Right lobe of liver (tissue), 6 donors: ENCODE results near the gene ROM1. TPM values are rescaled to one million over a fixed set of nuclear protein-coding genes. Genes with fewer than 3 reads are reported as not detected.
A peak's percentile ranks its signal among the peaks of the same experiment; 100 is the strongest.
"Not testable (repeated sequence)": the region's sequence is repeated elsewhere in the genome, so short reads cannot be mapped to it uniquely, and the experiment has no call there.

ENCODE experiments used
- ATAC-seq, 4 donors: fragments of 200-7000 bp; cut with Tn5 transposase; one replicate each; pipeline ENCODE4 v1.9.1; 2020; ENCODE audit warnings: mild to moderate bottlenecking in 4 of 4, moderate library complexity in 4 of 4
- DNase-seq, 3 donors: peaks; one replicate each; pipeline ENCODE4 v3.0.0-alpha.2; 2020
- H3K27ac ChIP-seq, 3 donors: fragments of 200-600 bp; one replicate each; pipeline ENCODE4 v1.8.0; 2022
- H3K27me3 ChIP-seq, 2 donors: fragments of 200-600 bp; one replicate each; pipeline ENCODE4 v1.8.0; 2022
- H3K36me3 ChIP-seq, 4 donors: fragments of 200-600 bp; sonication (generic) in 1 of 4; one replicate each; pipeline versions ENCODE4 v1.5.1 to v1.8.0; 2017 to 2022; ENCODE audit warnings: control low read depth in 1 of 4
- H3K4me1 ChIP-seq, 4 donors: fragments of 200-600 bp; sonication (generic) in 1 of 4; one replicate each; pipeline versions ENCODE4 v1.5.1 to v1.8.0; 2017 to 2022; ENCODE audit warnings: control low read depth in 1 of 4
- H3K4me3 ChIP-seq, 3 donors: fragments of 200-600 bp; one replicate each; pipeline ENCODE4 v1.8.0; 2022
- H3K9me3 ChIP-seq, 4 donors: fragments of 200-600 bp; sonication (generic) in 1 of 4; one replicate each; pipeline versions ENCODE4 v1.5.1 to v1.8.0; 2017 to 2022; ENCODE audit warnings: control low read depth in 1 of 4
- CTCF ChIP-seq, 4 donors: fragments of 200-600 bp in 3 of 4; fragments of 450-650 bp in 1 of 4; IDR thresholded peaks; one replicate each; pipeline versions ENCODE4 v1.5.1 to v1.8.0; 2016 to 2022; ENCODE audit warnings: antibody characterized with exemption in 4 of 4, mild to moderate bottlenecking in 2 of 4
- POLR2A ChIP-seq: fragments of 450-650 bp; IDR thresholded peaks from one replicate; pipeline ENCODE4 v1.6.1; 2017; ENCODE audit warnings: antibody characterized with exemption, mild to moderate bottlenecking
- WGBS: methylation state at CpG from one replicate; pipeline ENCODE4 v1.1.6; 2018; ENCODE audit warnings: low coverage, low lambda C conversion rate; ENCODE audit not compliant: insufficient coverage; ENCODE audit errors: missing lambda C conversion rate; 5-methylcytosine and 5-hydroxymethylcytosine counted together
- intact Hi-C, 2 donors: fragments of 100-400 bp; cut with DNase I; formaldehyde crosslinking; loops; one replicate each; pipeline versions ENCODE4 v1.11.2 to v1.14.1; 2022
- total RNA-seq, 6 experiments: library from RNA; depleted of rRNA in 2 of 6; stranded (reverse); fragments of >200 nt in 2 of 6; fragmentation: NEBNext Ultra II Directional in 3 of 6; extraction: Animal tissue kit (Norgen Biotek cat#: 25700) in 3 of 6; gene quantifications; one replicate each; pipeline versions ENCODE4 v1.1.0 to v1.2.4, GENCODE V29; 2016 to 2023
- donor health status: DM: no; HTN: yes; CAD: no.
- donor health status: DM: no; HTN: no; CAD: no.
- donor health status: DM: no; HTN: no; CAD: no.
- donor health status: DM: no; HTN: yes; CAD: no.
- donor health status: DM: no; HTN: yes; CAD: no.

Gene ROM1
- total RNA-seq, 6 experiments from 2014 or later: 1.1 to 2.9 (median 1.2) TPM

GRCh38 chr11:62613291-62613778 is 278 bp downstream of the ROM1 start:
- WGBS: 80% methylated on average over 1 of the region's 15 CpGs
- no peaks in the 10 kb centered on the region for H3K27me3 ChIP-seq
- H3K4me1 ChIP-seq: peaks cover 0 to 17% (median 4%) of the 10 kb centered on the region in 4 donors
- H3K4me3 ChIP-seq: peak overlapping the region in 2 of 3 donors; percentile 67 to 78
- H3K27ac ChIP-seq: peak overlapping the region; percentile 75 to 94 (median 90)
- H3K9me3 ChIP-seq: no peaks in the 10 kb centered on the region
- TF ChIP-seq CTCF (IDR thresholded peaks at IDR 0.05): no peak
- no peak for TF ChIP-seq POLR2A
- no peaks in the 10 kb centered on the region for H3K36me3 ChIP-seq
- DNase-seq: no peak
- ATAC-seq: peak in 3 of 4 donors; percentile 1 to 8 (median 3)
- intact Hi-C loops: loop anchor here in 1 of 2 donors (10.0 kb wide), 1 partner anchor 61 kb away; the partner anchor contains the start of genes LBHD1, UBXN1 and UQCC3

- ATAC-seq (peak in 1 of 4 donors; percentile 12), DNase-seq (peak in 1 of 3 donors; percentile 49)
- Histone ChIP-seq H3K27me3 (no peaks in the 10 kb centered on the region), H3K9me3 (no peaks in the 10 kb centered on the region), H3K4me1 (peaks cover 0 to 17% (median 4%) of the 10 kb centered on the region in 4 donors), H3K27ac (no peak overlapping the region), H3K36me3 (no peaks in the 10 kb centered on the region), H3K4me3 (no peak overlapping the region)
- TF ChIP-seq POLR2A (no peak), CTCF (IDR thresholded peaks at IDR 0.05) (no peak)
- 77% methylated on average over 8 of the region's 8 CpGs for WGBS
- intact Hi-C loops: loop anchor here in 1 of 2 donors (10.0 kb wide), 1 partner anchor 61 kb away; the partner anchor contains the start of genes LBHD1, UBXN1 and UQCC3
These were observed 1.2 kb downstream of the ROM1 start for GRCh38 chr11:62614275-62614674.

- H3K36me3 ChIP-seq: no peaks in the 10 kb centered on the region
- no peak for TF ChIP-seq CTCF (IDR thresholded peaks at IDR 0.05)
- no peak for TF ChIP-seq POLR2A
- ATAC-seq (no peak), DNase-seq (no peak)
- peaks cover 0 to 18% (median 5%) of the 10 kb centered on the region in 4 donors for H3K4me1 ChIP-seq
- intact Hi-C loops: loop anchor here in 1 of 2 donors (10.0 kb wide), 1 partner anchor 59 kb away; the partner anchor contains the start of genes LBHD1, UBXN1 and UQCC3
- H3K27ac ChIP-seq: no peak overlapping the region
- H3K9me3 ChIP-seq: no peaks in the 10 kb centered on the region
- no peaks in the 10 kb centered on the region for H3K27me3 ChIP-seq
- H3K4me3 ChIP-seq: no peak overlapping the region
- WGBS: no CpG with 5 or more reads among the region's 7 CpGs
These were observed 2.5 kb downstream of the ROM1 start for GRCh38 chr11:62615521-62615920.

- intact Hi-C loops: loop anchor here in 1 of 2 donors (10.0 kb wide), 1 partner anchor 58 kb away; the partner anchor contains the start of genes LBHD1, UBXN1 and UQCC3
These were observed 3.9 kb downstream of the ROM1 start for GRCh38 chr11:62616957-62617356.

GRCh38 chr11:62621027-62621566 is 8.0 kb downstream of the ROM1 start:
- peak overlapping the region; percentile 54 to 76 (median 61) for H3K27ac ChIP-seq
- intact Hi-C loops: no loop called here

More at GRCh38 chr11:62616957-62617356, 3.9 kb downstream of the ROM1 start:
- not testable (repeated sequence) for H3K27me3 ChIP-seq, DNase-seq, H3K9me3 ChIP-seq, H3K4me3 ChIP-seq, H3K27ac ChIP-seq, H3K36me3 ChIP-seq, ATAC-seq
- WGBS: 100% methylated on average over 4 of the region's 14 CpGs
- peaks cover 0 to 14% (median 4%) of the 10 kb centered on the region in 4 donors for H3K4me1 ChIP-seq

More at GRCh38 chr11:62621027-62621566, 8.0 kb downstream of the ROM1 start:
- no peak for DNase-seq
- peak overlapping the region; percentile 74 to 90 (median 76) for H3K4me3 ChIP-seq
- 13% methylated on average over 8 of the region's 8 CpGs for WGBS
- no peak for ATAC-seq
- H3K4me1 ChIP-seq: peaks cover 0 to 8% (median 4%) of the 10 kb centered on the region in 4 donors
- no peak for TF ChIP-seq CTCF (IDR thresholded peaks at IDR 0.05)
- no peak for TF ChIP-seq POLR2A
- no peaks in the 10 kb centered on the region for H3K9me3 ChIP-seq
- no peaks in the 10 kb centered on the region for H3K27me3 ChIP-seq
- H3K36me3 ChIP-seq: peaks cover 0 to 12% (median 3%) of the 10 kb centered on the region in 4 donors
